ENCODE measurements around the gene ARHGAP25.

ARHGAP25 gene

GRCh38 chr2:68734688-68735525, at the start of gene ARHGAP25:
Gene ARHGAP25, plus strand, starts transcription at chr2:68734811. Its CDS starts 389 bp downstream, at chr2:68735200.
- TF ChIP-seq GATA2 (IDR thresholded peaks at IDR 0.05; ENCODE audit: low read depth, low read length) = no peak
- no peak for TF ChIP-seq GATA3 (IDR thresholded peaks at IDR 0.05; ENCODE audit: low read depth, low read length)

DNA sequence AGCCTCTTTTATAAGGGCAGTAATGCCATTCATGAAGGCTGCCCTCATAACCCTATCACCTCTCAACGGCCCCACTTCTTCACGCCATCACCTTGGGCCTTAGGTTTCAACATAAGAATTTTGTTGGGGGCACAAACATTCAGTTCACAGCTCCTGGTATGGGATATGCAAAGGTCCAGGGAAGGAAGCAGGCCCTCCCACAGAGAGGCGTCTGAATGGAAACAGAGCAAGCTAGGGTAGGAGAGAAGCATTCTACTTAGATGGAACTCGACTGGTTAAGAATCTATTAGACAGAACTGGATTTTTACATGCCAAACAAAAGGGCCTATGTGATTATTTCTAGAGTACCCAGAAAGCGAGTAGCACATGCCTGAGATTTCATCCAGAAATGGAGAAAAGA, 48.4 kb upstream of the ARHGAP25 start:
- TF ChIP-seq GATA2 (IDR thresholded peaks at IDR 0.05; ENCODE audit: low read depth, low read length) (no peak), GATA3 (IDR thresholded peaks at IDR 0.05; ENCODE audit: low read depth, low read length) (no peak)

GRCh38 chr2:68687018-68687417, 47.6 kb upstream of the ARHGAP25 start:
- TF ChIP-seq GATA3 (IDR thresholded peaks at IDR 0.05; ENCODE audit: low read depth, low read length) = no peak
- TF ChIP-seq GATA2 (IDR thresholded peaks at IDR 0.05; ENCODE audit: low read depth, low read length) = no peak

GRCh38 chr2:68689553-68690537, 44.8 kb upstream of the ARHGAP25 start:
- no peak for TF ChIP-seq GATA3 (IDR thresholded peaks at IDR 0.05; ENCODE audit: low read depth, low read length)
- no peak for TF ChIP-seq GATA2 (IDR thresholded peaks at IDR 0.05; ENCODE audit: low read depth, low read length)

- TF ChIP-seq GATA2 (IDR thresholded peaks at IDR 0.05; ENCODE audit: low read depth, low read length) = no peak
- no peak for TF ChIP-seq GATA3 (IDR thresholded peaks at IDR 0.05; ENCODE audit: low read depth, low read length)
Measured at GRCh38 chr2:68690851-68691250, 43.8 kb upstream of the ARHGAP25 start.

GRCh38 chr2:68692511-68692910, 42.1 kb upstream of the ARHGAP25 start:
- TF ChIP-seq GATA2 (IDR thresholded peaks at IDR 0.05; ENCODE audit: low read depth, low read length) (no peak), GATA3 (IDR thresholded peaks at IDR 0.05; ENCODE audit: low read depth, low read length) (no peak)

DNA sequence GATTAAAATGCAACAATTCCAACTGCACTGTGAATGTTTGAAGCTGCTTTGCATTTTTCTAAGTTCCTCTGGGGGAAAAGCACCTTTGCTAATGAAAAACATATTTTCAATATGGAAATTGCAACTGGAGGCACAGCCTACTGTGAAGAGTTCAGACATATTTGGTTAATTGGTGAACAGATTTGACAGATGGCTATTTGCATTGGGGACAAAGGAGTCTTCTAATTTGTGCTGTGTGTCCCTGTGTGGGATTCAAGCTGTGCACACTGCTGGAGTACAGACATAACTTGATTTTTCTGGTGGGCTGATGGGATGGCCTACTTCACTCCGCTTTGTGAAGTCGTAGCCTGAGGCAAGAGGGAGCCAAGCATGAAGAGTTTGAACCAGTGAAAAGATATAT, 40.7 kb upstream of the ARHGAP25 start:
- TF ChIP-seq GATA2 (IDR thresholded peaks at IDR 0.05; ENCODE audit: low read depth, low read length) (no peak), GATA3 (IDR thresholded peaks at IDR 0.05; ENCODE audit: low read depth, low read length) (no peak)

GRCh38 chr2:68695971-68696370, 38.6 kb upstream of the ARHGAP25 start:
- no peak for TF ChIP-seq GATA2 (IDR thresholded peaks at IDR 0.05; ENCODE audit: low read depth, low read length)
- no peak for TF ChIP-seq GATA3 (IDR thresholded peaks at IDR 0.05; ENCODE audit: low read depth, low read length)

- TF ChIP-seq GATA3 (IDR thresholded peaks at IDR 0.05; ENCODE audit: low read depth, low read length) (no peak), GATA2 (IDR thresholded peaks at IDR 0.05; ENCODE audit: low read depth, low read length) (no peak)
Measured at GRCh38 chr2:68696554-68696953, 38.1 kb upstream of the ARHGAP25 start.

GRCh38 chr2:68698567-68699377, 35.8 kb upstream of the ARHGAP25 start:
- TF ChIP-seq GATA2 (IDR thresholded peaks at IDR 0.05; ENCODE audit: low read depth, low read length) (no peak), GATA3 (IDR thresholded peaks at IDR 0.05; ENCODE audit: low read depth, low read length) (no peak)

DNA sequence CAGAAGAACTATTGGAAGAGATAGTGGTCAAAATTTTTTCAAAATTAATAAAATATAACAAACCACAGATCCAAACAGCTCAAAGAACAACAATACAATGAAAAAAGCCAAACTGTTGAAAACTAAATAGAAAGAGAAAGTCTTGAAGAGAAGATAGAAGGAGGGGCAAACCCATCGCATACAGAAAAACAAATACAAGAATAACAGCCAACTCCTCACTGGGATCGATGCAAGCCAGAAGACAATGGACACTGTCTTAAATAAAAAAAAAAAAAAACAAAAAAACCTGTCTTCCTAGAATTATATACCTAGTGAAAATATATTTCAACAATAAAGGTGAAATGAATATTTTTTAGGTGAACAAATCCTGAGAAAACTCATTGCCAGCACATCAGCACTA, 34.1 kb upstream of the ARHGAP25 start:
- TF ChIP-seq GATA3 (IDR thresholded peaks at IDR 0.05; ENCODE audit: low read depth, low read length) (no peak), GATA2 (IDR thresholded peaks at IDR 0.05; ENCODE audit: low read depth, low read length) (no peak)

GRCh38 chr2:68706637-68707036, 28.0 kb upstream of the ARHGAP25 start:
- TF ChIP-seq GATA2 (IDR thresholded peaks at IDR 0.05; ENCODE audit: low read depth, low read length) (no peak), GATA3 (IDR thresholded peaks at IDR 0.05; ENCODE audit: low read depth, low read length) (no peak)

GRCh38 chr2:68708629-68709028, 26.0 kb upstream of the ARHGAP25 start:
- TF ChIP-seq GATA2 (IDR thresholded peaks at IDR 0.05; ENCODE audit: low read depth, low read length) (no peak), GATA3 (IDR thresholded peaks at IDR 0.05; ENCODE audit: low read depth, low read length) (no peak)

Data from SH-SY5Y (cell line).